Measurements from ENCODE around the gene EMC10.
"Not testable (repeated sequence)": the region's sequence is repeated elsewhere in the genome, so short reads cannot be mapped to it uniquely, and the experiment has no call there.

DNA sequence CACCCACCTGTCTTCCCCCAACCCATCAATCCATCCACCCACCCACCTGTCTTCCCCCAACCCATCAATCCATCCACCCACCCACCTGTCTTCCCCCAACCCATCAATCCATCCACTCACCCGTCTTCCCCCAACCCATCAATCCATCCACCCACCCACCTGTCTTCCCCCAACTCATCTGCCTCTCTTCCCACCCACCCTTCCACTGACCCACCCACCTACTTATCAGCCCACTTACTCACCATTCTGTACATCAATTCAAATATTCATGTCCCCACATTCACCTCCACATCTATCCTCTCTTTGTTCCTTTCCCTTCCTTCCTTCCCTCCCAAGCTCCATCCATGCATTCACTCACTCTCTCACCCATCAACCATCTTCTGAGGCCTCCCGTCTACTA, 37.2 kb upstream of the EMC10 start:
- TF ChIP-seq, protein P1, sequence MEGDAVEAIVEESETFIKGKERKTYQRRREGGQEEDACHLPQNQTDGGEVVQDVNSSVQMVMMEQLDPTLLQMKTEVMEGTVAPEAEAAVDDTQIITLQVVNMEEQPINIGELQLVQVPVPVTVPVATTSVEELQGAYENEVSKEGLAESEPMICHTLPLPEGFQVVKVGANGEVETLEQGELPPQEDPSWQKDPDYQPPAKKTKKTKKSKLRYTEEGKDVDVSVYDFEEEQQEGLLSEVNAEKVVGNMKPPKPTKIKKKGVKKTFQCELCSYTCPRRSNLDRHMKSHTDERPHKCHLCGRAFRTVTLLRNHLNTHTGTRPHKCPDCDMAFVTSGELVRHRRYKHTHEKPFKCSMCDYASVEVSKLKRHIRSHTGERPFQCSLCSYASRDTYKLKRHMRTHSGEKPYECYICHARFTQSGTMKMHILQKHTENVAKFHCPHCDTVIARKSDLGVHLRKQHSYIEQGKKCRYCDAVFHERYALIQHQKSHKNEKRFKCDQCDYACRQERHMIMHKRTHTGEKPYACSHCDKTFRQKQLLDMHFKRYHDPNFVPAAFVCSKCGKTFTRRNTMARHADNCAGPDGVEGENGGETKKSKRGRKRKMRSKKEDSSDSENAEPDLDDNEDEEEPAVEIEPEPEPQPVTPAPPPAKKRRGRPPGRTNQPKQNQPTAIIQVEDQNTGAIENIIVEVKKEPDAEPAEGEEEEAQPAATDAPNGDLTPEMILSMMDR (IDR thresholded peaks at IDR 0.05), result not testable (repeated sequence)
- TF ChIP-seq POLR2A (IDR thresholded peaks at IDR 0.05), result not testable (repeated sequence)

Measured in thyroid gland (tissue), 4 donors.